NCI-H524 treated with DMSO at 0.1 percent for 48 hours (cell line): Measurements from ENCODE around the gene PEX6.
"Not testable (repeated sequence)": the region's sequence is repeated elsewhere in the genome, so short reads cannot be mapped to it uniquely, and the experiment has no call there.

Experiments
- DNase-seq: peaks from one replicate; lab custom pipeline; 2025; lab: John Stamatoyannopoulos, UW

Gene PEX6

GRCh38 chr6:42963855-42964605 lies 15.0 kb downstream of the PEX6 start:
- no peak for DNase-seq

GRCh38 chr6:42963179-42963854 lies 15.7 kb downstream of the PEX6 start:
- no peak for DNase-seq

- peak; percentile 85 for DNase-seq
Measured at GRCh38 chr6:42962502-42963178, 16.3 kb downstream of the PEX6 start.

GRCh38 chr6:42962096-42962495 lies 16.9 kb downstream of the PEX6 start:
- DNase-seq = no peak

GRCh38 chr6:42961020-42961470 lies 17.9 kb downstream of the PEX6 start:
- no peak for DNase-seq

GRCh38 chr6:42960243-42961019 lies 18.6 kb downstream of the PEX6 start, which contains the start of gene GNMT:
TSS of gene GNMT (plus strand) at chr6:42960754. CDS start at chr6:42960768, 14 bp downstream.
- DNase-seq = no peak

GRCh38 chr6:42959917-42960242 lies 19.1 kb downstream of the PEX6 start:
- DNase-seq = no peak

GRCh38 chr6:42958125-42958524 lies 20.9 kb downstream of the PEX6 start:
- no peak for DNase-seq

- not testable (repeated sequence) for DNase-seq
Measured at GRCh38 chr6:42954405-42954804, 24.6 kb downstream of the PEX6 start.

GRCh38 chr6:42952389-42952788 lies 26.6 kb downstream of the PEX6 start:
- DNase-seq = no peak

GRCh38 chr6:42947950-42948349 lies 31.0 kb downstream of the PEX6 start:
- DNase-seq = no peak

- DNase-seq = no peak
Measured at GRCh38 chr6:42942444-42942843, 36.5 kb downstream of the PEX6 start.

- DNase-seq = not testable (repeated sequence)
Measured at GRCh38 chr6:42941356-42941755, 37.6 kb downstream of the PEX6 start.

GRCh38 chr6:42940493-42941045 lies 38.4 kb downstream of the PEX6 start:
- no peak for DNase-seq

- DNase-seq = no peak
Measured at GRCh38 chr6:42939810-42940167, 39.2 kb downstream of the PEX6 start.

GRCh38 chr6:42938987-42939809 lies 39.8 kb downstream of the PEX6 start:
- no peak for DNase-seq

- DNase-seq = no peak
Measured at GRCh38 chr6:42938428-42938796, 40.6 kb downstream of the PEX6 start.

- no peak for DNase-seq
Measured at GRCh38 chr6:42937548-42938427, 41.2 kb downstream of the PEX6 start.

- no peak for DNase-seq
Measured at GRCh38 chr6:42936398-42936797, 42.6 kb downstream of the PEX6 start.

GRCh38 chr6:42935322-42935721 lies 43.7 kb downstream of the PEX6 start:
- no peak for DNase-seq
